ENCODE results near the gene GPR3. TPM values are rescaled to one million over a fixed set of nuclear protein-coding genes. Genes with fewer than 3 reads are reported as not detected.

GPR3 gene
- total and polyA plus RNA-seq, 10 of the 15 experiments (the other 5 are each of a cell fraction or from before 2014, with no cell fraction given), result 0.33 to 1.4 (median 0.63) TPM; not detected in 3

- TF ChIP-seq NFYB (IDR thresholded peaks at IDR 0.05; ENCODE audit: insufficient read depth, low read depth, low read length) (no peak), MYB (IDR thresholded peaks at IDR 0.05; ENCODE audit: borderline replicate concordance, low read depth, low read length) (no peak), POLR2AphosphoS2 (IDR thresholded peaks at IDR 0.05; ENCODE audit: low read depth, low read length) (no peak), IKZF2 (IDR thresholded peaks at IDR 0.05) (no peak), STAT1 (conservative IDR thresholded peaks at IDR 0.05) (no peak), SIN3A (IDR thresholded peaks at IDR 0.05; ENCODE audit: low read depth, low read length) (no peak)
Measured at GRCh38 chr1:27410709-27411108, 18.3 kb downstream of the GPR3 start (continued).

GRCh38 chr1:27412502-27412901 is 20.1 kb downstream of the GPR3 start:
- in situ Hi-C loops (cut with MboI), result no loop called here
- ChIA-PET CTCF (interaction anchor here (0.7 to 10.0 kb wide), 5 partner anchors 16 to 192 kb away, joined by 3 to 155 read pairs (median 6); partner anchors contain the start of gene AHDC1), RAD21 (ENCODE audit: unreplicated experiment) (interaction anchor here (1.5 to 9.8 kb wide), 2 partner anchors 33 to 77 kb away, joined by 6 to 94 read pairs; partner anchors contain the start of gene WASF2), SMC1A (ENCODE audit: uncharacterized antibody, unreplicated experiment) (interaction anchor here (0.8 to 22.2 kb wide), 7 partner anchors 11 to 193 kb away, joined by 3 to 470 read pairs (median 3); partner anchors contain the start of gene AHDC1), POLR2A (interaction anchor here (0.6 to 1.3 kb wide), 2 partner anchors 15 to 78 kb away, joined by 3 to 6 read pairs; no protein-coding TSS in a partner anchor)
- TF ChIP-seq EP300 (IDR thresholded peaks at IDR 0.05; ENCODE audit: borderline replicate concordance in 1 of 2, control insufficient read depth in 1 of 2, low read depth in 2 of 2, low read length in 2 of 2), result no peak
- no peak for TF ChIP-seq POLR2AphosphoS2 (IDR thresholded peaks at IDR 0.05; ENCODE audit: low read depth, low read length)
- no peak for TF ChIP-seq IRF3 (IDR thresholded peaks at IDR 0.05)
- TF ChIP-seq RB1 (IDR thresholded peaks at IDR 0.05; ENCODE audit: borderline replicate concordance), result no peak
- TF ChIP-seq HDGF (IDR thresholded peaks at IDR 0.05), result no peak
- TF ChIP-seq BHLHE40 (IDR thresholded peaks at IDR 0.05; ENCODE audit: borderline replicate concordance in 1 of 2, low read depth in 2 of 2, low read length in 1 of 2), result no peak
- no peak for TF ChIP-seq POLR2AphosphoS5 (IDR thresholded peaks at IDR 0.05; ENCODE audit: low read length)
- TF ChIP-seq MXI1 (IDR thresholded peaks at IDR 0.05; ENCODE audit: low read depth, low read length), result no peak
- no peak for DNase-seq (ENCODE audit: low read depth, low spot score)
- ATAC-seq, result no peak
- Histone ChIP-seq H3K9ac (ENCODE audit: control insufficient read depth, insufficient read depth, low read length) (no peak overlapping the region), H3K4me3 (no peak overlapping the region), H3K27me3 (replicated peaks in 1 of 2; ENCODE audit: control insufficient read depth in 2 of 2, insufficient read depth in 2 of 2, low read length in 1 of 2) (no peaks in the 10 kb centered on the region), H3K4me1 (ENCODE audit: control insufficient read depth, insufficient read depth, low read length) (peaks cover 19% of the 10 kb centered on the region), H3K9me3 (replicated peaks; ENCODE audit: control insufficient read depth, insufficient read depth, low read length) (no peaks in the 10 kb centered on the region), H3K36me3 (ENCODE audit: control insufficient read depth in 2 of 2, insufficient read depth in 2 of 2, low read length in 1 of 2) (peaks cover 30 to 53% of the 10 kb centered on the region in 2 experiments), H3K79me2 (ENCODE audit: control insufficient read depth, insufficient read depth, low read length) (peaks cover 1% of the 10 kb centered on the region; the same call in 1 of the 2 replicates), H3K4me2 (ENCODE audit: control insufficient read depth, insufficient read depth) (no peak overlapping the region), H2AFZ (ENCODE audit: control insufficient read depth, low read depth, low read length) (no peak overlapping the region), H3K27ac (ENCODE audit: control insufficient read depth, insufficient read depth) (no peak overlapping the region), H4K20me1 (ENCODE audit: control insufficient read depth, insufficient read depth) (no peaks in the 10 kb centered on the region)
- no TSS peak for BruUV-seq (replicated peaks)
- no peak for FAIRE-seq
- intact Hi-C loops (cut with micrococcal nuclease; ENCODE audit: unreplicated experiment), result no loop called here
- WGBS (ENCODE audit: insufficient coverage, insufficient replicate concordance, low lambda C conversion rate, missing lambda C conversion rate), result 96% methylated on average over 4 of the region's 4 CpGs
